Limb (tissue), 2 donors: ENCODE results near the gene TEX52.

Source experiments
- DNase-seq, 2 donors: peaks; one replicate each; pipeline ENCODE4 v3.0.0-alpha.2; 2016; ENCODE audit errors: extremely low spot score in 2 of 2

The TEX52 gene

DNA sequence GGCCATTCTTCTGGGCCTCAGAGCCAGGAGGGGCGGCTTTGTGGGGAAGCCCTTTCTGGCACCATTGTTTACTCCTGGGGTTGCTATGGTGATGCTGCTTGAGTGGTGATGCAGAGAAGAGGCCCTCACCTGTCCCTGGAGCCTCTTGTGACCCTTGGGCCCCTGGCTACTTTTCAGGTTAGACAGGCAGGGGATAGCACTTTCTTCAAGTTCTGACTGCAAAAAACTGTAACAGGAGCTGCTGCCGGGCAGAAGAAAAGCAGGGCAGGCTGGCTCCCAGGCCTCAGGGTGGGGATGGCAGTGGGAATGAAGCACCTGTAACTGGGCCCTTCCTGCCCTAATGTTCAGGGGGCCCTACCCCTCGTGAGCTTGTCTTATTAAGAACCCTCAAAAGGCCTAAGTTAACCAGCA, at the start of gene TEX52:
TEX52 (minus strand) TSS at position 19 of the 411 bp plus-strand sequence; CDS start at position 6, 13 bp downstream.
- no peak for DNase-seq

DNA sequence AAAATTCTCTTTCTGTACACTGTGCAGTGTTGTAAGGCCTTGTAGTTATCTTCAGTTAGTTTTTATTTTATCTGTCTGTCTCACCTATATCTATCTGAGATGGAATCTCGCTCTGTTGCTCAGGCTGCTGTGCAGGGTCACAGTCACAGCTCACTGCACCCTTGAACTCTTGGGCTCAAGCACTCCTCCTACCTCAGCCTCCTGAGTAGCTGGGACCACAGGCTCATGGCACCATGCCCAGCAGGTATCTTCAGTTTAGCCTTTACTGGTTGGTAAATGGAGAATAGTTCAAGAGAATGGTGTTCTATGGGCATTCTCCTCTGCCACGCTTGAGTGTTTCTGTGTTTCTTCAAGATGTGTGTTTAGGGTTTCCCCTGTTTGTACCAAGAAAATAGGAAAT, 47.4 kb upstream of the TEX52 start:
- no peak for DNase-seq

DNA sequence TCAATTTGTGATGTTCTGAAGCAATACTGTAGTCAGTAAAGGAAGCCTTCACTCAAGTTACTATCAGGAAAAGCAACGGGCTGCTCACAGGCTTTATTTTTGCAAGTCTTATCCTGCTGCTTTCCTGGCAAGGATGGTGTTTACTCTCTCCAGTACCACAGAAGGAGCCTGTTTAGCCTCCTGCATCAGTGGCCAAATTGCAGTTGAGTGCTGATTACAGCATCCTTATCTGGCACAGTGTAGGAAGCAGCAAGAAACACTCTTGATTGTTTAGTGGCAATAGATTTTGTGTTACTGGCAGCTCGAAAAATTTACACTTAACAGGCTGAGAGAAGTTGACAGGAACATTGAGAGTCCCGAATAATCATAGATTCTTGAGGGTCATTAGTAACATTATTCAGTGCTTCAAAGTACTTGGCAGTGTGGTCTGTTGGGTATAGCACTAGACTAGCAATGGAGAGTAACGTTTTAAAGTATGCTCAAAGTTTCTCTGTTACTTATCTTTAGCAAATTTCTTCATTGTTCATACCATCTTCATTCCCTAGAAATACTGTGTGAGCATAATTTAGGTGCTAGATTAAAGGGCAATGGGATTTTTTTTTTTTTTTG, 45.5 kb upstream of the TEX52 start:
- no peak for DNase-seq

DNA sequence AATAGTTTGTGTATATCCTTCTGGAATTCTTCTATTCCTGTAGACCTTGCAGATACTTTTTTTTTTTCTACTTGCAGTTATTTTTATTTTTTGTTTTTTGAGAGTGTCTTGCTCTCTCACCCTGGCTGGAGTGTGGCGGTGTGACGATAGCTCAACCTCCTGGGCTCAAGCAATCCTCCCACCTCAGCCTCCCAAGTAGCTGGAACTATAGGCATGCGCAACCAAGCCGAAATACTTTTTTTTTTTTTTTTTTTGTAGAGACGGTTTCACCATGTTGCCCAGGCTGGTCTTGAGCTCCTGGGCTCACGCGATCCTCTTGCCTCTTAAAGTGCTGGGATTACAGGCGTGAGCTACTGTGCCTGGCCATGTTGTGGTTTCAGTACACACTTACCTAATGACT, 43.8 kb upstream of the TEX52 start:
- no peak for DNase-seq

GRCh38 chr12:2897418-2897817, 40.6 kb upstream of the TEX52 start:
- DNase-seq, result no peak

DNA sequence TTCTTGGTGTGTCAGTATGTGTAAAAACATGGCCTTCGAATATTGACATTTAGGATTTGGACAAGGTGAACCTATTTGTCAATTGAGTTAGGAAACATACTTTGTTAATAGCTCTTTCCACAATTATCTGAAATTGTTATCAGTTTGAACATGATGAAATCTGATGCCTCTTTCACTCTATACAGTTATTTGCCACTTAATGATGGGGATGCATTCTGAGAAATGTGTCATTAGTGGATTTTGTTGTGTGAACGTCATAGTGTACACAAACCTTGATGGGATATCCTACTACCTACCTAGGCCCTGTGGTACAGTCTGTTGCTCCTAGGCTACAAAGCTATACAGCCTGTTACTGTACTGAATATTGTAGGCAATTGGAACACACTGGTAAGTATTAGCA, 38.7 kb upstream of the TEX52 start:
- no peak for DNase-seq

- no peak for DNase-seq
These were observed 38.2 kb upstream of the TEX52 start for GRCh38 chr12:2895051-2895451.

- no peak for DNase-seq
These were observed 36.2 kb upstream of the TEX52 start for GRCh38 chr12:2893007-2893406.

DNA sequence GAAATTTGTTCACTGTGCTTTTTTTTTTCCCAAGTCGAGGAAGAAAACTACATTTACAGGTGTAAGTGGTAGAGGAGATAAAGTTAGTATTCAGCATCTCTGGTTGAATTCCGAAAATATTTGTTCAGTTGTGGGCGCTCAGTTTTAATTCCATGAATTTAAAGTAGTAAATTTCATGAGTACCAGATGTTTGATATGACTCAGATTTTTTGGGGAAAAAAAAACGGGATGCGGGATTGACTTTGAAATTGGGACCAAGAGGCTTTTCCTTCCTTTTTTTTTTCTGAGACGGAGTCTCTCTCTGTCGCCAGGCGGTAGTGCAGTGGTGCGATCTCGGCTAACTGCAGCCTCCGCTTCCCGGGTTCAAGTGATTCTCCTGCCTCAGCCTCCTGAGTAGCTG, 35.4 kb upstream of the TEX52 start:
- no peak for DNase-seq

GRCh38 chr12:2891240-2892053, 34.6 kb upstream of the TEX52 start:
- DNase-seq, result peak; percentile 54 to 80

GRCh38 chr12:2890388-2891239, 33.8 kb upstream of the TEX52 start, which contains the start of gene TULP3:
Gene TULP3, plus strand, starts transcription at chr12:2890891. Its CDS starts 57 bp downstream, at chr12:2890948.
- peak; percentile 99 for DNase-seq

- DNase-seq, result no peak
These were observed 33.2 kb upstream of the TEX52 start for GRCh38 chr12:2890001-2890387.

DNA sequence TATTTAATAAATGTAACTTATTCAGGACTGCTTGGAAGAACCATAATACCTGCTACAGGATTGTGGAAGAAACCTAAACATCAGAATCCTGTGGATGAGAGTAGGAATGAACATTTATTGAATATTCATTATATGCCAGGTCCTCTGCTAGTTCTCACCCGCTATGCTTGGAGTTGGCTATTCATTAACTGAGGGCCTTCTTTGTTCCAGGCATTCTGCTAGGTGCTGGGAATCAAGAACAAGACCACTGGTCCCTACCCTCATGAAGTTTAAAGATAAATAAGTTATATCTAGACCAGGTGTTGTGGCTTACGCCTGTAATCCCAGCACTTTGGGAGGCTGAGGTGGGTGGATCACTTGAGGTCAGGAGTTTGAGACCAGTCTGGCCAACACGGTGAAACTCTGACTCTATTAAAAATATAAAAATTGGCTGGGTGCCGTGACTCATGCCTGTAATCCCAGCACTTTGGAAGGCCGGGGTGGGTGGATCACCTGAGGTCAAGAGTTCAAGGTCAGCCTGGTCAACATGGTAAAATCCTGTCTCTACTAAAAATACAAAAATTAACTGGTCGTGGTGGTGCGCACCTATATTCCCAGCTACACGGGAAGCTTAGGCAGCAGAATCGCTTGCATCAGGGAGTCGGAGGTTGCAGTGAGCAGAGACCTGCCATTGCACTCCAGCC, 30.1 kb upstream of the TEX52 start:
- no peak for DNase-seq

GRCh38 chr12:2884810-2885209, 28.0 kb upstream of the TEX52 start:
- DNase-seq, result no peak

DNA sequence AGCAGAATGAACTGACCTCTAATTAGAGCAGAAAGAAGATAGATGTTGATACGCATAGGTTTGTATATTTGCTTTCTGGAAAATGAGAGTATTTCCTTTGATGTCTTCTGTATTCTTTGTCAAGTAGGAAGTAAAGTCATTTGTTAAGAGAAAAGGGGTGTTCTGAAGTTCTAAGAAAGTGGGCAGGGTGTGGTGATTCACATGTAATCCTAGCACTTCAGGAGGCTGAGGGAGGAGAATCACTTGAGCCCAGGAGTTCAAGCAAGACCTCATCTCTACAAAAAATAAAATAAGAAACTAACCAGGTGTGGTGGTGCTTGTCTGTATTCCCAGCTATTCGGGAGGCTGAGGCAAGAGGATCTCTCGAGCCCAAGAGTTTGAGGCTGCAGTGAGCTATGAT, 23.0 kb upstream of the TEX52 start:
- no peak for DNase-seq

- DNase-seq, result no peak
These were observed 21.3 kb upstream of the TEX52 start for GRCh38 chr12:2877953-2878732.

GRCh38 chr12:2877047-2877952, 20.5 kb upstream of the TEX52 start, which contains the start of the genes FOXM1 and RHNO1:
Gene FOXM1, minus strand, starts transcription at chr12:2877174. Its CDS starts 2,696 bp downstream, at chr12:2874478.
Gene RHNO1, plus strand, starts transcription at chr12:2877223. Its CDS starts 8,144 bp downstream, at chr12:2885367.
- DNase-seq, result peak; percentile 92 to 94

DNA sequence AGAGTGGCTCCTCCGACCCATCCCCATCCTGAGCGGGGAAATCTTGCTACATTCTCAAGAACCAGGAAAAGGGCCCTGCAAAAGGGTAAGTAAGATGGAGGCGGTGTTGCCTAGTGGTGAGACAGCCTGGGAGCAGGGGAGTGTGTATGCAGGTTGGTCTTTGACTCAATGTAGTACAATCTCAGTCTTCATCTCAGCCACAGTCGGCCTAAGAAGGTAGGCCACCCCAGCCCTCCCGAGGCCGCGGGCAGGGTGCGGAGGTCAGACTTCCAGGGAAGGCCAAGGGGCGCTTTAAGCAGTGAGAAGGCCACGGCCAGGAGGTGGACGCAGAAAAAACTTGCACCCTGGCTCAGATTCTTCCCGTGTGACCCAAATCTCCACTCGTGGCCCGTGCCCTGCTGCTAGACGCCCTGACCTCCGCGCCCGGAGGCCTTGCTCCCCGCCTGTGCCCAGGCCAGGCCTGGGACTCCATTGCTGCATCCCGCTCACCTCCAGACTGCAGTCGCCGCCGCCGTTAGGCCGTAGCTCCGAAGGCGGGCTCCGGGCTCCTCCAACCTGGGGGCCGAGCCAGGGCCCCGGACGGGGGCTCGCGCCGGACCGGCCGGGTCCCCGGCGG, 19.7 kb upstream of the TEX52 start:
- no peak for DNase-seq
